Measurements from ENCODE around the gene MTHFD2L. TPM values are rescaled to one million over a fixed set of nuclear protein-coding genes. Genes with fewer than 3 reads are reported as not detected.
A peak's percentile ranks its signal among the peaks of the same experiment; 100 is the strongest.
"Not testable (repeated sequence)": the region's sequence is repeated elsewhere in the genome, so short reads cannot be mapped to it uniquely, and the experiment has no call there.

The MTHFD2L gene
- total RNA-seq, 1 experiment from 2014 or later, result 34.0 TPM

DNA sequence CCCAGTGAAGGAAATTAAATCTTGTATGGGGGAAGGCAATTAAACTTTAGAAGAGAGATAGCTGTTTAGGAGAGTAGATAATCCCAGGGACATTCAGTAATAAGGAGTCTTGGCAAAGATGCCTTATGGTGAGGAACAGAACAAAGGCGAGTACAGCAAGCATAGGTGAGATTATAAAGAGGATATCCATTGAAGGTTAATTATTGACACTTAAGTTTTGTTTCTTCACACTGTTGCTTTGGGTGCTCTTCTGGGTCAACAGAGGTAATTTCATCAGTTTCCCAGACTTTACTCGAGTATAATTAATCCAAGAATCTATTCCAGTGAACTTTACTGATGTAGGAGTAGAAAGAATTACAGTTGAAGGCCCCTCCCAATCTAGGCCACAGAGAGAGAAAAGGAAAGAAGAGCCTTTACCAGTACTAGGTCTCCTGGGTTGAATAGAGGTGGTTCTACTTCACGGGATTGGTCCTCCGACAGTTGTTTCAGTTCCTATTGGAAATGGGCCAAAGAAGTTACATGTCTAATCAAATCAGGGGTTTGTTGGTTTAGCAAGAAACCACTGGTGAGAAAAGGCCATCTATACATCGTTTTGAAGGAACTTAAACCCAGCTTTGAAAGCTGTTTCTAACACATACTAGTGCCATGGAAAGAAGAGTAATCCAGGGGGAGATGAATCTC is 177.6 kb downstream of the MTHFD2L start:
- Histone ChIP-seq H3F3A (ENCODE audit: low read length, unreplicated experiment) (no peaks in the 10 kb centered on the region), H3K4me3 (ENCODE audit: low read length) (no peak overlapping the region), H2AFZ (ENCODE audit: low read length) (no peak overlapping the region), H3K4me2 (ENCODE audit: low read length) (no peak overlapping the region), H3K9ac (ENCODE audit: low read length) (no peak overlapping the region), H4K20me1 (ENCODE audit: low read length) (no peaks in the 10 kb centered on the region), H3K27ac (ENCODE audit: low read length) (no peak overlapping the region), H3K27me3 (ENCODE audit: low read length) (no peaks in the 10 kb centered on the region), H3K9me2 (replicated peaks; ENCODE audit: low read length) (no peaks in the 10 kb centered on the region), H3K9me3 (ENCODE audit: low read length) (no peaks in the 10 kb centered on the region), H3K79me2 (ENCODE audit: low read length) (no peaks in the 10 kb centered on the region), H3K36me3 (ENCODE audit: low read depth, low read length) (peaks cover 6% of the 10 kb centered on the region; the same call in 1 of the 2 replicates), H3K4me1 (ENCODE audit: insufficient read depth, low read length) (peaks cover 19% of the 10 kb centered on the region)
- no peak for ATAC-seq
- POLR2A ChIA-PET (ENCODE audit: unreplicated experiment), result no interaction called here
- BruUV-seq (replicated peaks), result no TSS peak
- CTCF ChIA-PET, result no interaction called here
- no peak for TF ChIP-seq EZH2 (IDR thresholded peaks at IDR 0.05; ENCODE audit: low read length, unreplicated experiment)
- no peak for TF ChIP-seq EZH2phosphoT487 (IDR thresholded peaks at IDR 0.05; ENCODE audit: borderline replicate concordance, low read length)
- TF ChIP-seq, protein P1, sequence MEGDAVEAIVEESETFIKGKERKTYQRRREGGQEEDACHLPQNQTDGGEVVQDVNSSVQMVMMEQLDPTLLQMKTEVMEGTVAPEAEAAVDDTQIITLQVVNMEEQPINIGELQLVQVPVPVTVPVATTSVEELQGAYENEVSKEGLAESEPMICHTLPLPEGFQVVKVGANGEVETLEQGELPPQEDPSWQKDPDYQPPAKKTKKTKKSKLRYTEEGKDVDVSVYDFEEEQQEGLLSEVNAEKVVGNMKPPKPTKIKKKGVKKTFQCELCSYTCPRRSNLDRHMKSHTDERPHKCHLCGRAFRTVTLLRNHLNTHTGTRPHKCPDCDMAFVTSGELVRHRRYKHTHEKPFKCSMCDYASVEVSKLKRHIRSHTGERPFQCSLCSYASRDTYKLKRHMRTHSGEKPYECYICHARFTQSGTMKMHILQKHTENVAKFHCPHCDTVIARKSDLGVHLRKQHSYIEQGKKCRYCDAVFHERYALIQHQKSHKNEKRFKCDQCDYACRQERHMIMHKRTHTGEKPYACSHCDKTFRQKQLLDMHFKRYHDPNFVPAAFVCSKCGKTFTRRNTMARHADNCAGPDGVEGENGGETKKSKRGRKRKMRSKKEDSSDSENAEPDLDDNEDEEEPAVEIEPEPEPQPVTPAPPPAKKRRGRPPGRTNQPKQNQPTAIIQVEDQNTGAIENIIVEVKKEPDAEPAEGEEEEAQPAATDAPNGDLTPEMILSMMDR (conservative IDR thresholded peaks at IDR 0.05; ENCODE audit: low read depth, low read length), result no peak
- DNase-seq, result no peak
- intact Hi-C loops (cut with micrococcal nuclease), result no loop called here

DNA sequence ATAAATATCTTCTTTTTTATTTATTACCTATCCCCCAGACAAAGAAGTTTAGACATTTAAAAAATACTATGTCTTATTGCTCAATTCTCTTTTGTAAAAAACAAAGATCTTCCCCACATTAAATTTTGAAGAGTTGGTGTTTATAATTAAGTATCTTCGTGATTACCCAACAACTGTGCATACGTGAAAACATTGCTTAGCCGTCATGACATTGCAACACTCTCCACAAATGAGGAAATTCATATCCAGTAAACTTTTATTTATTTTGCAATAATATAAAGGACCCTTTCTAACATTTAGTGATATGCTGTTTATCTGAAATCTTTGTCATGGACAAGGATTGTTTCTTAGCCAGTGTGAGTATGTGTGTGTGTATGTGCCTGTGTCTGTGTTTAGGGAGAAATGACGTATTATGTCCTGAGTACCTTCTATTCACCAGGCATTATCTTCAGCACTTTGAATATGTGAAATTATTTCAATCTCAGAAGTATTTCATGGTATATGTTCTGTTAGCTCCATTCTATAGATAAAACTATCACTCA is 180.9 kb downstream of the MTHFD2L start:
- H3K36me3 ChIP-seq (ENCODE audit: low read depth, low read length), result no peaks in the 10 kb centered on the region
- peak overlapping the region; percentile 73; the same call in 1 of the 2 replicates for H3K27ac ChIP-seq (ENCODE audit: low read length)
- H3K4me3 ChIP-seq (ENCODE audit: low read length), result no peak overlapping the region
- intact Hi-C loops (cut with micrococcal nuclease), result no loop called here
- ChIA-PET CTCF (no interaction called here), POLR2A (ENCODE audit: unreplicated experiment) (interaction anchor here (0.6 kb wide), 1 partner anchor 11 kb away, joined by 3 read pairs; no protein-coding TSS in a partner anchor)
- H3K9me3 ChIP-seq (ENCODE audit: low read length), result no peaks in the 10 kb centered on the region
- BruUV-seq (replicated peaks), result no TSS peak
- no peak overlapping the region for H3K9ac ChIP-seq (ENCODE audit: low read length)
- H3K9me2 ChIP-seq (replicated peaks; ENCODE audit: low read length), result no peaks in the 10 kb centered on the region
- TF ChIP-seq EZH2phosphoT487 (IDR thresholded peaks at IDR 0.05; ENCODE audit: borderline replicate concordance, low read length), result no peak
- TF ChIP-seq, protein P1 (conservative IDR thresholded peaks at IDR 0.05; ENCODE audit: low read depth, low read length), result no peak
- no peak for TF ChIP-seq EZH2 (IDR thresholded peaks at IDR 0.05; ENCODE audit: low read length, unreplicated experiment)
- H3K4me1 ChIP-seq (ENCODE audit: insufficient read depth, low read length), result peaks cover 17% of the 10 kb centered on the region
- no peaks in the 10 kb centered on the region for H3F3A ChIP-seq (ENCODE audit: low read length, unreplicated experiment)
- no peaks in the 10 kb centered on the region for H3K79me2 ChIP-seq (ENCODE audit: low read length)
- no peaks in the 10 kb centered on the region for H3K27me3 ChIP-seq (ENCODE audit: low read length)
- ATAC-seq (no peak), DNase-seq (no peak)
- H2AFZ ChIP-seq (ENCODE audit: low read length), result no peak overlapping the region
- H4K20me1 ChIP-seq (ENCODE audit: low read length), result no peaks in the 10 kb centered on the region
- no peak overlapping the region for H3K4me2 ChIP-seq (ENCODE audit: low read length)

DNA sequence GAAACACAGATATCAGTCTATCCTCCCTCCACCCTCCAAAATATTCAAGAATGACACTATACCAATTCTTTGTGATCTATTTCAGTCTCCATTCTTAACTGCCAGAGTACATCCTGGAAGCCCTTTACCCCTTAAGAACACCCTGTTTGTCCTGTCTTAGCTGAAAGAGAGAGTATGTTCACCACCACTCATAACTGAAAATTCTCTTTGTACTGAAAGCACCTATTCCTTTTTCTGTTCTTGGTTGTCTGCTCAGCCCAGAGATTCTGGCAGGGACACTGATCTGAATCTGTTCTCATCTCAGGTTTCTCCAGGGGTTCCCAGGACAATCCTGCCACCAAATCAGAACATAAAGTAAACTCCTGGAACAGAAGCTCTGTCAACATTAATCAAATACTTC is 181.6 kb downstream of the MTHFD2L start:
- Histone ChIP-seq H3K79me2 (ENCODE audit: low read length) (no peaks in the 10 kb centered on the region), H4K20me1 (ENCODE audit: low read length) (no peaks in the 10 kb centered on the region), H3K27me3 (ENCODE audit: low read length) (no peaks in the 10 kb centered on the region), H2AFZ (ENCODE audit: low read length) (no peak overlapping the region), H3K9me2 (replicated peaks; ENCODE audit: low read length) (no peaks in the 10 kb centered on the region), H3K27ac (ENCODE audit: low read length) (no peak overlapping the region), H3K36me3 (ENCODE audit: low read depth, low read length) (no peaks in the 10 kb centered on the region; the same call in 1 of the 2 replicates), H3F3A (ENCODE audit: low read length, unreplicated experiment) (no peaks in the 10 kb centered on the region), H3K9me3 (ENCODE audit: low read length) (no peaks in the 10 kb centered on the region), H3K9ac (ENCODE audit: low read length) (no peak overlapping the region), H3K4me3 (ENCODE audit: low read length) (no peak overlapping the region), H3K4me2 (ENCODE audit: low read length) (no peak overlapping the region), H3K4me1 (ENCODE audit: insufficient read depth, low read length) (peaks cover 17% of the 10 kb centered on the region)
- DNase-seq (no peak), ATAC-seq (peak; percentile 37)
- no TSS peak for BruUV-seq (replicated peaks)
- no peak for TF ChIP-seq EZH2 (IDR thresholded peaks at IDR 0.05; ENCODE audit: low read length, unreplicated experiment)
- TF ChIP-seq, protein P1 (conservative IDR thresholded peaks at IDR 0.05; ENCODE audit: low read depth, low read length), result no peak
- no peak for TF ChIP-seq EZH2phosphoT487 (IDR thresholded peaks at IDR 0.05; ENCODE audit: borderline replicate concordance, low read length)
- CTCF ChIA-PET, result no interaction called here
- intact Hi-C loops (cut with micrococcal nuclease), result no loop called here
- POLR2A ChIA-PET (ENCODE audit: unreplicated experiment), result no interaction called here

DNA sequence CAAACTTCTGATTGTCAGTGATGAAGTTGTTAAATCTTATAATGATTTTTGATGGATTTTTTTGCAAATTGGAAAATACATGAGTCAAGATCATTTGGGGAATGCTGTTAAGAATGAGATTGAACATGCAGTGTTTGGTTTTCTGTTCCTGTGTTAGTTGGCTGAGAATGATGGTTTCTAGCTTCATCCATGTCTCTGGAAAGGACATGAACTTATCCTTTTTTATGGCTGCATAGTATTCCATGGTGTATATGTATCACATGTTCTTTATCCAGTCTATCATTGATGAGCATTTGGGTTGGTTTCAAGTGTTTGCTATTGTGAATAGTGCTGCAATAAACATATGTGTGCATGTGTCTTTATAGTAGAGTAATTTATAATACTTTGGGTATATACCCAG is 182.5 kb downstream of the MTHFD2L start:
- H3K9me3 ChIP-seq (ENCODE audit: low read length); H3K9ac ChIP-seq (ENCODE audit: low read length); H3K4me2 ChIP-seq (ENCODE audit: low read length); DNase-seq; H3K79me2 ChIP-seq (ENCODE audit: low read length); BruUV-seq (replicated peaks); H3K27me3 ChIP-seq (ENCODE audit: low read length); CTCF ChIA-PET; intact Hi-C loops (cut with micrococcal nuclease); H3K4me3 ChIP-seq (ENCODE audit: low read length); H3F3A ChIP-seq (ENCODE audit: low read length, unreplicated experiment); H2AFZ ChIP-seq (ENCODE audit: low read length); ATAC-seq; H3K36me3 ChIP-seq (ENCODE audit: low read depth, low read length); POLR2A ChIA-PET (ENCODE audit: unreplicated experiment); H3K9me2 ChIP-seq (replicated peaks; ENCODE audit: low read length); H3K27ac ChIP-seq (ENCODE audit: low read length); H4K20me1 ChIP-seq (ENCODE audit: low read length): not testable (repeated sequence)
- peaks cover 17% of the 10 kb centered on the region for H3K4me1 ChIP-seq (ENCODE audit: insufficient read depth, low read length)

Measured in PC-3 (cell line).